Sigmoid colon (tissue), 7 donors: ENCODE measurements around the gene ALKBH6. TPM values are rescaled to one million over a fixed set of nuclear protein-coding genes. Genes with fewer than 3 reads are reported as not detected.

Source experiments
- DNase-seq: peaks from one replicate; pipeline ENCODE4 v3.0.0-alpha.2; 2019
- H3K27ac ChIP-seq, 4 donors: fragments of 200-600 bp; sonication (generic); one replicate each; pipeline ENCODE4 v1.5.1; 2016 to 2019; ENCODE audit warnings: mild to moderate bottlenecking in 1 of 4
- H3K27me3 ChIP-seq, 3 donors: fragments of 200-600 bp; sonication (generic); one replicate each; pipeline ENCODE4 v1.5.1; 2019; ENCODE audit warnings: mild to moderate bottlenecking in 1 of 3
- H3K36me3 ChIP-seq, 4 donors: fragments of 200-600 bp; sonication (generic); one replicate each; pipeline ENCODE4 v1.5.1; 2016 to 2019
- H3K4me1 ChIP-seq, 4 donors: fragments of 200-600 bp; sonication (generic); one replicate each; pipeline ENCODE4 v1.5.1; 2017 to 2019
- H3K4me3 ChIP-seq, 4 donors: fragments of 200-600 bp; sonication (generic); one replicate each; pipeline ENCODE4 v1.5.1; 2017 to 2019; ENCODE audit warnings: mild to moderate bottlenecking in 2 of 4, moderate library complexity in 1 of 4
- H3K9me3 ChIP-seq, 4 donors: fragments of 200-600 bp in 3 of 4; sonication (generic) in 3 of 4; one replicate each; pipeline versions ENCODE4 v1.5.1 to v1.6.1; 2013 to 2019
- EP300 ChIP-seq, 4 donors: sonication (generic); formaldehyde crosslinking; IDR thresholded peaks; one replicate each; pipeline ENCODE4 v1.6.1; 2017; ENCODE audit warnings: antibody characterized with exemption in 4 of 4
- POLR2A ChIP-seq, 2 donors: fragments of 450-650 bp; IDR thresholded peaks; one replicate each; pipeline ENCODE4 v1.6.1; 2016; ENCODE audit warnings: antibody characterized with exemption in 2 of 2, mild to moderate bottlenecking in 2 of 2, moderate library complexity in 2 of 2
- POLR2AphosphoS5 ChIP-seq, 4 donors: sonication (generic); formaldehyde crosslinking; IDR thresholded peaks; one replicate each; pipeline ENCODE4 v1.6.1; 2017; ENCODE audit warnings: antibody characterized with exemption in 4 of 4
- WGBS, 2 donors: extraction: QIAGEN DNeasy Blood & Tissue Kit; methylation state at CpG; one replicate each; pipeline ENCODE4 v1.1.7; 2013; 5-methylcytosine and 5-hydroxymethylcytosine counted together
- intact Hi-C: fragments of 100-400 bp; cut with DNase I; formaldehyde crosslinking; loops from one replicate; pipeline ENCODE4 v1.15.1; 2023
- polyA plus RNA-seq, 3 donors: library from polyadenylated mRNA; stranded (reverse); fragments of 200-250 nt; gene quantifications; one replicate each; pipeline ENCODE4 v1.2.3, GENCODE V29; 2013
- total RNA-seq, 4 donors: library from RNA; depleted of rRNA; stranded (reverse); fragments of >200 nt; gene quantifications; one replicate each; pipeline ENCODE4 v1.1.0, GENCODE V29; 2016
- TF ChIP-seq, protein P1 (sequence below), 4 experiments: fragments of 450-650 bp in 3 of 4; fragments of 200-600 bp in 1 of 4; IDR thresholded peaks; one replicate each; pipeline ENCODE4 v1.5.1; 2016 to 2019; ENCODE audit warnings: antibody characterized with exemption in 4 of 4, mild to moderate bottlenecking in 3 of 4, moderate library complexity in 2 of 4
- donor health status: healthy with polysubstance abuse.
- donor health status: Bipolar disorder and iron deficiency.
- donor health status: healthy.

ALKBH6 gene
- total and polyA plus RNA-seq, 7 donors = 12.0 to 31.7 (median 24.4) TPM

- Histone ChIP-seq H3K27me3 (no peaks in the 10 kb centered on the region), H3K27ac (no peak overlapping the region), H3K36me3 (peaks cover 6 to 51% (median 23%) of the 10 kb centered on the region in 4 donors), H3K4me3 (no peak overlapping the region), H3K9me3 (no peaks in the 10 kb centered on the region), H3K4me1 (peaks cover 0 to 25% (median 14%) of the 10 kb centered on the region in 4 donors)
- intact Hi-C loops = no loop called here
- WGBS, 2 donors = 85 to 89% methylated on average over 10 of the region's 10 CpGs
- no peak for TF ChIP-seq POLR2AphosphoS5 (IDR thresholded peaks at IDR 0.05)
- no peak for TF ChIP-seq POLR2A (IDR thresholded peaks at IDR 0.05)
- TF ChIP-seq, protein P1, sequence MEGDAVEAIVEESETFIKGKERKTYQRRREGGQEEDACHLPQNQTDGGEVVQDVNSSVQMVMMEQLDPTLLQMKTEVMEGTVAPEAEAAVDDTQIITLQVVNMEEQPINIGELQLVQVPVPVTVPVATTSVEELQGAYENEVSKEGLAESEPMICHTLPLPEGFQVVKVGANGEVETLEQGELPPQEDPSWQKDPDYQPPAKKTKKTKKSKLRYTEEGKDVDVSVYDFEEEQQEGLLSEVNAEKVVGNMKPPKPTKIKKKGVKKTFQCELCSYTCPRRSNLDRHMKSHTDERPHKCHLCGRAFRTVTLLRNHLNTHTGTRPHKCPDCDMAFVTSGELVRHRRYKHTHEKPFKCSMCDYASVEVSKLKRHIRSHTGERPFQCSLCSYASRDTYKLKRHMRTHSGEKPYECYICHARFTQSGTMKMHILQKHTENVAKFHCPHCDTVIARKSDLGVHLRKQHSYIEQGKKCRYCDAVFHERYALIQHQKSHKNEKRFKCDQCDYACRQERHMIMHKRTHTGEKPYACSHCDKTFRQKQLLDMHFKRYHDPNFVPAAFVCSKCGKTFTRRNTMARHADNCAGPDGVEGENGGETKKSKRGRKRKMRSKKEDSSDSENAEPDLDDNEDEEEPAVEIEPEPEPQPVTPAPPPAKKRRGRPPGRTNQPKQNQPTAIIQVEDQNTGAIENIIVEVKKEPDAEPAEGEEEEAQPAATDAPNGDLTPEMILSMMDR (IDR thresholded peaks at IDR 0.05) = no peak
- TF ChIP-seq EP300 (IDR thresholded peaks at IDR 0.05) = no peak
- no peak for DNase-seq
Measured at GRCh38 chr19:36028313-36029041, 14.5 kb upstream of the ALKBH6 start.

DNA sequence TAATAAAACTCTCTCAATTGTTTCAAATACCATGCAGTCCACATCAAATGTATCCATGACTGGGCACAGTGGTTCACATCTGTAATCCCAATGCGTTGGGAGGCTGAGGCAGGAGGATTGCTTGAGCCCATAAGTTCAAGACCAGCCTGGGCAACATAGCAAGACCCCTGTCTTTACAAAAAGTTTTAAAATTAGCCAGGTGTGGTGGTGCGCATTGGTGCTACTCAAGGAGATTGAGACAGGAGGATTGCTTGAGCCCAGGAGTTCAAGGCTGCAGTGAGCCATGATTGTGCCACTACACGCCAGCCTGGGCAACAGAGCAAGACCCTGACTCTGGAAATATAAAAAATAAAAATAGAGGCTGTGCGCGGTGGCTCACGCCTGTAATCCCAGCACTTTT lies 13.7 kb upstream of the ALKBH6 start:
- Histone ChIP-seq H3K27ac (no peak overlapping the region), H3K4me3 (no peak overlapping the region), H3K36me3 (peaks cover 9 to 59% (median 23%) of the 10 kb centered on the region in 4 donors), H3K27me3 (no peaks in the 10 kb centered on the region), H3K9me3 (no peaks in the 10 kb centered on the region), H3K4me1 (peaks cover 0 to 18% (median 7%) of the 10 kb centered on the region in 4 donors)
- no peak for DNase-seq
- no peak for TF ChIP-seq POLR2AphosphoS5 (IDR thresholded peaks at IDR 0.05)
- no peak for TF ChIP-seq EP300 (IDR thresholded peaks at IDR 0.05)
- TF ChIP-seq, protein P1 (IDR thresholded peaks at IDR 0.05) = no peak
- no peak for TF ChIP-seq POLR2A (IDR thresholded peaks at IDR 0.05)
- WGBS, 2 donors = 97 to 98% methylated on average over 6 of the region's 6 CpGs
- intact Hi-C loops = no loop called here

DNA sequence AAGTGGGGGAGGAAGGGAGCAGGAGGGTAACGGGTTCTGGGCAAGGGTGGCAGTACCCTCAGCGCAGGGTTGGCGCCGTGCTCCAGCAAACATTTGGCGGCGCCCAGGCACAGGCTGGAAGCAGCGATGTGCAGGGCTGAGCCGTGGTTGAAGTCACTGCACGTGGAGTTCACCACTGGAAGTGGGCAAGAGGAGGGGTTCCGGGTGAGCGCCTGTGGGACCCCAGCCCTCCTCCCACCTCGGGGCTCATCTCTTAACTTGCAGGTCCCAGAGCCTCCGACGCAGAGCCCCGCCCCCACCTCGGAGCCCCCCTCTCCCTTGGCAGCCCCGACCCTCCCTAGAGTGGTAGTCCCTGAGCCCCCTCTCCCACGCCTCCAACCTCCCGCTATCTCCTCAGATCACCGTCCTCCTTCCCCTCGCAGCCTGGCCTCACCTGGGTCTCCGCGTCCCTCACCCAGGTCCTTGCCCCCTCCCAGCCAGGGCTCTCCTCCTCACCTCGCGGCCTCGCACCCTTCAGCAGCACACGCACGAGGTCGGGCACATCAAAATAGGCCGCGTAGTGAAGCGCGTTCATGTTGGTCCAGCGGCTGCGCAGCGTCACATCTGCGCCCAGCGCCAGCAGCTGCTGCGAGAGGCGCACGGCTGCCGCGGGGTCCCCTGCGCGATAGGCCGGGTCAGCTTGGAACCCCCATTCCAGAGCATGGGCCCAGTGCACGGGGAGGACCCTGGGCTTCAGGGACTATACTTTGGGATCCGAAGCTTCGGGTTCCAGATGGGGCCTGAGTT lies 12.3 kb upstream of the ALKBH6 start:
- DNase-seq = no peak
- Histone ChIP-seq H3K9me3 (no peaks in the 10 kb centered on the region), H3K4me3 (no peak overlapping the region), H3K27ac (no peak overlapping the region), H3K27me3 (no peaks in the 10 kb centered on the region), H3K4me1 (peaks cover 0 to 8% (median 0%) of the 10 kb centered on the region in 4 donors), H3K36me3 (peaks cover 16 to 73% (median 29%) of the 10 kb centered on the region in 4 donors)
- WGBS, 2 donors = 95 to 96% methylated on average over 49 of the region's 49 CpGs
- intact Hi-C loops = no loop called here
- TF ChIP-seq, protein P1 (IDR thresholded peaks at IDR 0.05) = no peak
- TF ChIP-seq POLR2A (IDR thresholded peaks at IDR 0.05) = no peak
- TF ChIP-seq POLR2AphosphoS5 (IDR thresholded peaks at IDR 0.05) = no peak
- no peak for TF ChIP-seq EP300 (IDR thresholded peaks at IDR 0.05)

GRCh38 chr19:36025541-36025940 lies 11.5 kb upstream of the ALKBH6 start:
- Histone ChIP-seq H3K27me3 (no peaks in the 10 kb centered on the region), H3K27ac (no peak overlapping the region), H3K4me1 (peaks cover 0 to 7% (median 0%) of the 10 kb centered on the region in 4 donors), H3K9me3 (no peaks in the 10 kb centered on the region), H3K36me3 (peaks cover 16 to 80% (median 31%) of the 10 kb centered on the region in 4 donors), H3K4me3 (no peak overlapping the region)
- WGBS, 2 donors = 46 to 73% methylated on average over 1 of the region's 1 CpG
- TF ChIP-seq, protein P1 (IDR thresholded peaks at IDR 0.05) = no peak
- no peak for TF ChIP-seq POLR2AphosphoS5 (IDR thresholded peaks at IDR 0.05)
- no peak for DNase-seq
- intact Hi-C loops = no loop called here
